CD4-positive, alpha-beta T cell treated with Interleukin-4 for 1 hour (primary cell): ENCODE data around the gene CAMTA1.

ENCODE experiments used
- DNase-seq, 2 donors: peaks; one replicate each; pipeline ENCODE4 v3.0.0-alpha.2; 2020 to 2022

CAMTA1 gene

GRCh38 chr1:7278827-7279765 lies 493.8 kb downstream of the CAMTA1 start:
- no peak for DNase-seq

- DNase-seq: no peak
Observed at GRCh38 chr1:7279769-7280168, 494.5 kb downstream of the CAMTA1 start.

GRCh38 chr1:7280347-7280960 lies 495.2 kb downstream of the CAMTA1 start:
- DNase-seq: no peak

GRCh38 chr1:7281821-7282220 lies 496.6 kb downstream of the CAMTA1 start:
- no peak for DNase-seq

GRCh38 chr1:7284839-7285435 lies 499.7 kb downstream of the CAMTA1 start:
- no peak for DNase-seq

GRCh38 chr1:7285856-7286454 lies 500.7 kb downstream of the CAMTA1 start:
- DNase-seq: no peak

- DNase-seq: no peak
Observed at GRCh38 chr1:7287013-7287412, 501.8 kb downstream of the CAMTA1 start.

GRCh38 chr1:7288992-7289391 lies 503.7 kb downstream of the CAMTA1 start:
- no peak for DNase-seq

- no peak for DNase-seq
Observed at GRCh38 chr1:7289694-7290093, 504.4 kb downstream of the CAMTA1 start.

GRCh38 chr1:7290971-7291970 lies 506.0 kb downstream of the CAMTA1 start:
- DNase-seq: no peak

GRCh38 chr1:7292036-7292681 lies 506.9 kb downstream of the CAMTA1 start:
- no peak for DNase-seq

- DNase-seq: no peak
Observed at GRCh38 chr1:7292714-7293419, 507.6 kb downstream of the CAMTA1 start.

- no peak for DNase-seq
Observed at GRCh38 chr1:7293702-7294629, 508.7 kb downstream of the CAMTA1 start.

- DNase-seq: no peak
Observed at GRCh38 chr1:7294636-7295035, 509.4 kb downstream of the CAMTA1 start.

- DNase-seq: no peak
Observed at GRCh38 chr1:7295946-7296345, 510.7 kb downstream of the CAMTA1 start.

- DNase-seq: no peak
Observed at GRCh38 chr1:7296968-7297367, 511.7 kb downstream of the CAMTA1 start.

- no peak for DNase-seq
Observed at GRCh38 chr1:7298145-7298544, 512.9 kb downstream of the CAMTA1 start.

- no peak for DNase-seq
Observed at GRCh38 chr1:7298749-7299151, 513.5 kb downstream of the CAMTA1 start.

GRCh38 chr1:7299329-7299799 lies 514.1 kb downstream of the CAMTA1 start:
- DNase-seq: no peak

- DNase-seq: no peak
Observed at GRCh38 chr1:7299994-7300393, 514.7 kb downstream of the CAMTA1 start.
